ENCODE measurements around the gene STX8. TPM values are rescaled to one million over a fixed set of nuclear protein-coding genes. Genes with fewer than 3 reads are reported as not detected.
"Not testable (repeated sequence)": the region's sequence is repeated elsewhere in the genome, so short reads cannot be mapped to it uniquely, and the experiment has no call there.

Gene STX8
- polyA plus RNA-seq, 1 donor from 2014 or later, result 142 TPM

GRCh38 chr17:9355846-9356245 is 219.8 kb downstream of the STX8 start:
- Mint-ChIP-seq H3K27ac (no peak overlapping the region), H3K36me3 (peaks cover 3% of the 10 kb centered on the region), H3K4me3 (no peak overlapping the region), H3K4me1 (peaks cover 8 to 10% (median 9%) of the 10 kb centered on the region in 3 donors), H3K9me3 (peaks cover 0 to 5% (median 3%) of the 10 kb centered on the region in 3 donors), H3K27me3 (no peaks in the 10 kb centered on the region)

- not testable (repeated sequence) for H3K36me3 Mint-ChIP-seq, H3K27ac Mint-ChIP-seq, H3K4me3 Mint-ChIP-seq, H3K9me3 Mint-ChIP-seq, H3K27me3 Mint-ChIP-seq
- H3K4me1 Mint-ChIP-seq, result peaks cover 8 to 10% (median 9%) of the 10 kb centered on the region in 3 donors
Observed at GRCh38 chr17:9355231-9355630, 220.4 kb downstream of the STX8 start.

- Mint-ChIP-seq H3K27ac (no peak overlapping the region), H3K9me3 (peaks cover 0 to 5% (median 3%) of the 10 kb centered on the region in 3 donors), H3K36me3 (peaks cover 2% of the 10 kb centered on the region), H3K4me3 (no peak overlapping the region), H3K27me3 (no peaks in the 10 kb centered on the region), H3K4me1 (peaks cover 0 to 3% (median 0%) of the 10 kb centered on the region in 3 donors)
Observed at GRCh38 chr17:9350080-9350479, 225.5 kb downstream of the STX8 start.

GRCh38 chr17:9346296-9346926 is 229.2 kb downstream of the STX8 start:
- peaks cover 0 to 4% (median 1%) of the 10 kb centered on the region in 3 donors for H3K4me1 Mint-ChIP-seq
- no peaks in the 10 kb centered on the region for H3K9me3 Mint-ChIP-seq
- no peaks in the 10 kb centered on the region for H3K27me3 Mint-ChIP-seq
- peaks cover 7% of the 10 kb centered on the region for H3K36me3 Mint-ChIP-seq
- no peak overlapping the region for H3K4me3 Mint-ChIP-seq
- H3K27ac Mint-ChIP-seq, result no peak overlapping the region

- Mint-ChIP-seq H3K9me3 (no peaks in the 10 kb centered on the region), H3K27ac (peak overlapping the region in 1 of 3 donors; percentile 1), H3K36me3 (peaks cover 7% of the 10 kb centered on the region), H3K27me3 (no peaks in the 10 kb centered on the region), H3K4me3 (no peak overlapping the region), H3K4me1 (peaks cover 0 to 4% (median 1%) of the 10 kb centered on the region in 3 donors)
Observed at GRCh38 chr17:9343516-9343915, 232.1 kb downstream of the STX8 start.

GRCh38 chr17:9342225-9342624 is 233.4 kb downstream of the STX8 start:
- Mint-ChIP-seq H3K4me1 (peaks cover 0 to 4% (median 1%) of the 10 kb centered on the region in 3 donors), H3K4me3 (no peak overlapping the region), H3K9me3 (no peaks in the 10 kb centered on the region), H3K27ac (no peak overlapping the region), H3K27me3 (no peaks in the 10 kb centered on the region), H3K36me3 (peaks cover 8% of the 10 kb centered on the region)

- H3K4me3 Mint-ChIP-seq, result no peak overlapping the region
- peaks cover 0 to 12% (median 4%) of the 10 kb centered on the region in 3 donors for H3K9me3 Mint-ChIP-seq
- no peak overlapping the region for H3K27ac Mint-ChIP-seq
- H3K36me3 Mint-ChIP-seq, result peaks cover 8% of the 10 kb centered on the region
- H3K27me3 Mint-ChIP-seq, result no peaks in the 10 kb centered on the region
- peaks cover 0 to 3% (median 1%) of the 10 kb centered on the region in 3 donors for H3K4me1 Mint-ChIP-seq
Observed at GRCh38 chr17:9339958-9340357, 235.7 kb downstream of the STX8 start.

GRCh38 chr17:9339482-9339881 is 236.1 kb downstream of the STX8 start:
- not testable (repeated sequence) for H3K27me3 Mint-ChIP-seq, H3K4me1 Mint-ChIP-seq, H3K4me3 Mint-ChIP-seq, H3K36me3 Mint-ChIP-seq, H3K27ac Mint-ChIP-seq
- H3K9me3 Mint-ChIP-seq, result peaks cover 4 to 16% (median 8%) of the 10 kb centered on the region in 3 donors

- H3K4me3 Mint-ChIP-seq, result no peak overlapping the region
- H3K9me3 Mint-ChIP-seq, result peaks cover 8 to 20% (median 9%) of the 10 kb centered on the region in 3 donors
- H3K36me3 Mint-ChIP-seq, result peaks cover 7% of the 10 kb centered on the region
- H3K4me1 Mint-ChIP-seq, result no peaks in the 10 kb centered on the region
- H3K27ac Mint-ChIP-seq, result no peak overlapping the region
- no peaks in the 10 kb centered on the region for H3K27me3 Mint-ChIP-seq
Observed at GRCh38 chr17:9336817-9337216, 238.8 kb downstream of the STX8 start.

- Mint-ChIP-seq H3K4me3 (no peak overlapping the region), H3K36me3 (peaks cover 4% of the 10 kb centered on the region), H3K9me3 (peaks cover 8 to 20% (median 9%) of the 10 kb centered on the region in 3 donors), H3K27ac (no peak overlapping the region), H3K4me1 (no peaks in the 10 kb centered on the region), H3K27me3 (no peaks in the 10 kb centered on the region)
Observed at GRCh38 chr17:9334536-9335446, 240.8 kb downstream of the STX8 start.

GRCh38 chr17:9332132-9332494 is 243.5 kb downstream of the STX8 start:
- H3K4me3 Mint-ChIP-seq, result no peak overlapping the region
- H3K27ac Mint-ChIP-seq, result no peak overlapping the region
- peaks cover 10% of the 10 kb centered on the region for H3K36me3 Mint-ChIP-seq
- peaks cover 8 to 20% (median 9%) of the 10 kb centered on the region in 3 donors for H3K9me3 Mint-ChIP-seq
- H3K27me3 Mint-ChIP-seq, result no peaks in the 10 kb centered on the region
- peaks cover 0 to 3% (median 0%) of the 10 kb centered on the region in 3 donors for H3K4me1 Mint-ChIP-seq

- H3K4me3 Mint-ChIP-seq, result no peak overlapping the region
- no peak overlapping the region for H3K27ac Mint-ChIP-seq
- peaks cover 11% of the 10 kb centered on the region for H3K36me3 Mint-ChIP-seq
- H3K4me1 Mint-ChIP-seq, result peaks cover 0 to 3% (median 0%) of the 10 kb centered on the region in 3 donors
- no peaks in the 10 kb centered on the region for H3K27me3 Mint-ChIP-seq
- H3K9me3 Mint-ChIP-seq, result peaks cover 8 to 20% (median 9%) of the 10 kb centered on the region in 3 donors
Observed at GRCh38 chr17:9331279-9332131, 244.1 kb downstream of the STX8 start.

GRCh38 chr17:9330611-9331271 is 244.9 kb downstream of the STX8 start:
- Mint-ChIP-seq H3K27me3 (no peaks in the 10 kb centered on the region), H3K4me1 (peaks cover 0 to 3% (median 0%) of the 10 kb centered on the region in 3 donors), H3K36me3 (peaks cover 13% of the 10 kb centered on the region), H3K4me3 (no peak overlapping the region), H3K27ac (no peak overlapping the region), H3K9me3 (peaks cover 8 to 15% (median 9%) of the 10 kb centered on the region in 3 donors)

GRCh38 chr17:9330141-9330540 is 245.5 kb downstream of the STX8 start:
- H3K9me3 Mint-ChIP-seq, result peaks cover 7 to 10% (median 8%) of the 10 kb centered on the region in 3 donors
- no peaks in the 10 kb centered on the region for H3K27me3 Mint-ChIP-seq
- H3K4me3 Mint-ChIP-seq, result no peak overlapping the region
- peaks cover 0 to 3% (median 0%) of the 10 kb centered on the region in 3 donors for H3K4me1 Mint-ChIP-seq
- no peak overlapping the region for H3K27ac Mint-ChIP-seq
- peaks cover 13% of the 10 kb centered on the region for H3K36me3 Mint-ChIP-seq
